Loucy (cell line): ENCODE measurements around the gene MPPED2.

Experiments
- CTCF ChIP-seq: fragments of 200-600 bp; sonication (generic); conservative IDR thresholded peaks from 2 replicates; pipeline ENCODE4 v1.5.1; 2014; ENCODE audit warnings: mild to moderate bottlenecking, antibody characterized with exemption, low read length
- EZH2phosphoT487 ChIP-seq: fragments of 200-600 bp; IDR thresholded peaks from 2 replicates; pipeline ENCODE4 v1.6.1; 2018; ENCODE audit warnings: antibody characterized with exemption, mild to moderate bottlenecking, moderate library complexity, borderline replicate concordance

- TF ChIP-seq EZH2phosphoT487: no peak
- no peak for TF ChIP-seq CTCF
These were observed 171.9 kb downstream of the MPPED2 start for GRCh38 chr11:30414244-30414643.
